Fibroblast of lung (primary cell): ENCODE measurements around the gene ZBTB1.

Source experiments
- EZH2 ChIP-seq: IDR thresholded peaks from 2 replicates; pipeline ENCODE4 v1.5.1; 2012; ENCODE audit warnings: low read length, control low read depth, mild to moderate bottlenecking; ENCODE audit errors: missing control alignments
- TF ChIP-seq, protein P1 (sequence below), 2 donors: IDR thresholded peaks in 1 of 2; conservative IDR thresholded peaks in 1 of 2; 1 replicate in 1 of 2; 2 replicates in 1 of 2; pipeline ENCODE4 v1.5.1; 2011 to 2012; ENCODE audit warnings: low read length in 2 of 2, control low read depth in 1 of 2, inconsistent platforms in 1 of 2, low read depth in 1 of 2, mild to moderate bottlenecking in 1 of 2

DNA sequence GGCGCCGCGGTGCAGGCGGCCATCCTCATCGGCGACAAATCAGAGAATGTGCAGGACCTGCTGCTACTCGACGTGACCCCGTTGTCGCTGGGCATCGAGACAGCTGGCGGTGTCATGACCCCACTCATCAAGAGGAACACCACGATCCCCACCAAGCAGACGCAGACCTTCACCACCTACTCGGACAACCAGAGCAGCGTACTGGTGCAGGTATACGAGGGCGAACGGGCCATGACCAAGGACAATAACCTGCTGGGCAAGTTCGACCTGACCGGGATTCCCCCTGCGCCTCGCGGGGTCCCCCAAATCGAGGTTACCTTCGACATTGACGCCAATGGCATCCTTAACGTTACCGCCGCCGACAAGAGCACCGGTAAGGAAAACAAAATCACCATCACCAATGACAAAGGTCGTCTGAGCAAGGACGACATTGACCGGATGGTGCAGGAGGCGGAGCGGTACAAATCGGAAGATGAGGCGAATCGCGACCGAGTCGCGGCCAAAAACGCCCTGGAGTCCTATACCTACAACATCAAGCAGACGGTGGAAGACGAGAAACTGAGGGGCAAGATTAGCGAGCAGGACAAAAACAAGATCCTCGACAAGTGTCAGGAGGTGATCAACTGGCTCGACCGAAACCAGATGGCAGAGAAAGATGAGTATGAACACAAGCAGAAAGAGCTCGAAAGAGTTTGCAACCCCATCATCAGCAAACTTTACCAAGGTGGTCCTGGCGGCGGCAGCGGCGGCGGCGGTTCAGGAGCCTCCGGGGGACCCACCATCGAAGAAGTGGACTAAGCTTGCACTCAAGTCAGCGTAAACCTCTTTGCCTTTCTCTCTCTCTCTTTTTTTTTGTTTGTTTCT lies 37.6 kb downstream of the ZBTB1 start:
- TF ChIP-seq, protein P1, sequence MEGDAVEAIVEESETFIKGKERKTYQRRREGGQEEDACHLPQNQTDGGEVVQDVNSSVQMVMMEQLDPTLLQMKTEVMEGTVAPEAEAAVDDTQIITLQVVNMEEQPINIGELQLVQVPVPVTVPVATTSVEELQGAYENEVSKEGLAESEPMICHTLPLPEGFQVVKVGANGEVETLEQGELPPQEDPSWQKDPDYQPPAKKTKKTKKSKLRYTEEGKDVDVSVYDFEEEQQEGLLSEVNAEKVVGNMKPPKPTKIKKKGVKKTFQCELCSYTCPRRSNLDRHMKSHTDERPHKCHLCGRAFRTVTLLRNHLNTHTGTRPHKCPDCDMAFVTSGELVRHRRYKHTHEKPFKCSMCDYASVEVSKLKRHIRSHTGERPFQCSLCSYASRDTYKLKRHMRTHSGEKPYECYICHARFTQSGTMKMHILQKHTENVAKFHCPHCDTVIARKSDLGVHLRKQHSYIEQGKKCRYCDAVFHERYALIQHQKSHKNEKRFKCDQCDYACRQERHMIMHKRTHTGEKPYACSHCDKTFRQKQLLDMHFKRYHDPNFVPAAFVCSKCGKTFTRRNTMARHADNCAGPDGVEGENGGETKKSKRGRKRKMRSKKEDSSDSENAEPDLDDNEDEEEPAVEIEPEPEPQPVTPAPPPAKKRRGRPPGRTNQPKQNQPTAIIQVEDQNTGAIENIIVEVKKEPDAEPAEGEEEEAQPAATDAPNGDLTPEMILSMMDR (conservative IDR thresholded peaks at IDR 0.05 in 1 of 2, IDR thresholded peaks at IDR 0.05 in 1 of 2; ENCODE audit: low read depth in 1 of 2, low read length in 2 of 2), result no peak
- TF ChIP-seq EZH2, result peak; percentile 68
